ENCODE data around the gene SESTD1. TPM values are rescaled to one million over a fixed set of nuclear protein-coding genes. Genes with fewer than 3 reads are reported as not detected.

The SESTD1 gene
- total RNA-seq, 4 donors from 2014 or later, result 132 to 205 (median 137) TPM

- TF ChIP-seq CTCF (IDR thresholded peaks at IDR 0.05; ENCODE audit: low read depth), result no peak
Observed at GRCh38 chr2:179068991-179069643, 195.5 kb downstream of the SESTD1 start.

GRCh38 chr2:179059026-179059700 lies 205.5 kb downstream of the SESTD1 start:
- no peak for TF ChIP-seq CTCF (IDR thresholded peaks at IDR 0.05; ENCODE audit: low read depth)

- TF ChIP-seq CTCF (IDR thresholded peaks at IDR 0.05; ENCODE audit: low read depth), result no peak
Observed at GRCh38 chr2:179057737-179058136, 206.9 kb downstream of the SESTD1 start.

Other genes starting within 250 kb of the SESTD1 start
- 10 to 100 TPM in 2 of 4 donors, 1 to 10 TPM in 2; 5.4 to 26.4 (median 16.7) TPM for gene CCDC141, start 214.7 kb downstream of the SESTD1 start, total RNA-seq